Chondrocyte (in vitro differentiated cells): ENCODE data around the gene MPZL1. TPM values are rescaled to one million over a fixed set of nuclear protein-coding genes. Genes with fewer than 3 reads are reported as not detected.

ENCODE experiments used
- DNase-seq: peaks from one replicate; pipeline ENCODE4 v3.0.0; 2021; ENCODE audit warnings: mixed read lengths, low spot score
- H3K27ac Mint-ChIP-seq: one replicate; pipeline ENCODE4 v1.8.0; 2021; ENCODE audit warnings: mild to moderate bottlenecking, moderate library complexity, mixed read lengths; ENCODE audit not compliant: unreplicated experiment
- H3K27me3 Mint-ChIP-seq: 2 replicates; pipeline ENCODE4 v1.8.0; 2021; ENCODE audit warnings: low read depth, mixed read lengths
- H3K36me3 Mint-ChIP-seq: 2 replicates; pipeline ENCODE4 v1.8.0; 2021; ENCODE audit warnings: low read depth, mixed read lengths
- H3K4me1 Mint-ChIP-seq: 2 replicates; pipeline ENCODE4 v1.8.0; 2021; ENCODE audit warnings: low read depth, mild to moderate bottlenecking, mixed read lengths
- H3K4me3 Mint-ChIP-seq: one replicate; pipeline ENCODE4 v1.8.0; 2021; ENCODE audit warnings: mild to moderate bottlenecking, moderate library complexity, mixed read lengths; ENCODE audit not compliant: unreplicated experiment
- H3K9me3 Mint-ChIP-seq: 2 replicates; pipeline ENCODE4 v1.8.0; 2021; ENCODE audit warnings: low read depth, mixed read lengths
- total RNA-seq: library from RNA; stranded (reverse); gene quantifications from 3 replicates; pipeline ENCODE4 v1.2.1, GENCODE V29; 2021
- TF ChIP-seq, protein P1 (sequence below): fragments of 200-600 bp; sonication (generic); IDR thresholded peaks from 2 replicates; pipeline ENCODE4 v1.5.0; 2021; ENCODE audit warnings: antibody characterized with exemption, mild to moderate bottlenecking, moderate library complexity

MPZL1 gene
- total RNA-seq, 1 donor from 2014 or later: 198 TPM

DNA sequence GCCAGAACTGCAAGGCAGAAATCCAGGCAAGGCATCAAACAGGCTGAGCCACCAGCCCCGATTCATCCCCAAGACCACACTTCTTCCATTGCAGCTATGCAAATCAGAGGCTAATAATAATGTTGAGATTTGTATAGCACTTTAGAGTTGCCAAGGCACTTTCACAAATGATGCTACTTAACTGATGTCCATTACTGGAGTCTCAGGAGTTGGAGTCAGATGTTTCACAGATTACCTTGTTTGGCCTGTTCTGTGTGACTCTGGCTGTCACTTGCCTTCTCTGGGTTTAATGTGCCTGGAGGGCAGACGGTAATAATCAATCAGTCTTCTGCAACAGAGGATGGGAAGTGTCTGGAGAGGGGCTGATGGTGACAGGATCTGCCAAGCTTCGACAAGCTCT is 40.8 kb upstream of the MPZL1 start:
- no peaks in the 10 kb centered on the region for H3K27me3 Mint-ChIP-seq
- no peak overlapping the region for H3K4me3 Mint-ChIP-seq
- H3K36me3 Mint-ChIP-seq: no peaks in the 10 kb centered on the region
- H3K27ac Mint-ChIP-seq: no peak overlapping the region
- no peak for DNase-seq
- H3K9me3 Mint-ChIP-seq: no peaks in the 10 kb centered on the region
- TF ChIP-seq, protein P1, sequence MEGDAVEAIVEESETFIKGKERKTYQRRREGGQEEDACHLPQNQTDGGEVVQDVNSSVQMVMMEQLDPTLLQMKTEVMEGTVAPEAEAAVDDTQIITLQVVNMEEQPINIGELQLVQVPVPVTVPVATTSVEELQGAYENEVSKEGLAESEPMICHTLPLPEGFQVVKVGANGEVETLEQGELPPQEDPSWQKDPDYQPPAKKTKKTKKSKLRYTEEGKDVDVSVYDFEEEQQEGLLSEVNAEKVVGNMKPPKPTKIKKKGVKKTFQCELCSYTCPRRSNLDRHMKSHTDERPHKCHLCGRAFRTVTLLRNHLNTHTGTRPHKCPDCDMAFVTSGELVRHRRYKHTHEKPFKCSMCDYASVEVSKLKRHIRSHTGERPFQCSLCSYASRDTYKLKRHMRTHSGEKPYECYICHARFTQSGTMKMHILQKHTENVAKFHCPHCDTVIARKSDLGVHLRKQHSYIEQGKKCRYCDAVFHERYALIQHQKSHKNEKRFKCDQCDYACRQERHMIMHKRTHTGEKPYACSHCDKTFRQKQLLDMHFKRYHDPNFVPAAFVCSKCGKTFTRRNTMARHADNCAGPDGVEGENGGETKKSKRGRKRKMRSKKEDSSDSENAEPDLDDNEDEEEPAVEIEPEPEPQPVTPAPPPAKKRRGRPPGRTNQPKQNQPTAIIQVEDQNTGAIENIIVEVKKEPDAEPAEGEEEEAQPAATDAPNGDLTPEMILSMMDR: no peak
- H3K4me1 Mint-ChIP-seq: peaks cover 20% of the 10 kb centered on the region

DNA sequence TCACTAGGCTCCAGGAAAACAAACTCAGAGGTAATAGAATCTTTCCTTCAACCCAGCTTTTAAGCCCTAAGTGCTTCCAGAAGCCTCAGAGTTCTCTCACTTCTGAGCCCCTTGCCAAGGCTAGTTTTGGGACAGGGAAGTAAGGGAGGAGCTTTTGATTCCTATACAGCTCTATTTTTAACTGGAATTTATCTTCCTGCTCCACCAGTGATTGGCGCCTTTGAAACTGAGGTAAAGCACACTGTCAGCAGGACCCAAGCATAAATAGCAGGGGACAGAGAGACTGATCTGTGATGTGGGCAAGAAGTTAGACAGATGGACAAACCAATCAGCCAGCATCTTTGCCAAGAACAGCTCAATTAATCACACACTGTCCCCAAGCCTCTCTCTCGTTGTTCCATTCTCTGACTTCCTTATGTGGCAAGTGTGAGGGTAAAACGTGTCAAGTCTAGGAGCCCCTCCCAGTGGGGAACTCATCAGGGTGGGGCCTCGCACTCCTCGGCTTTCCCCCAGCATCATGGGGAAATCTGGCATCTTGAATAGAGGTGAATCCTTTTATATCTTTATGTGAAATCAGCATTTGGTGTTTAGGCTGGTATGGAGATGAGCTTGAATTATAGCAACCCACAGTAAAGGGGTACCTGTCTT is 40.2 kb upstream of the MPZL1 start:
- TF ChIP-seq, protein P1: no peak
- Mint-ChIP-seq H3K27ac (no peak overlapping the region), H3K27me3 (no peaks in the 10 kb centered on the region), H3K9me3 (no peaks in the 10 kb centered on the region), H3K4me3 (no peak overlapping the region), H3K4me1 (peaks cover 20% of the 10 kb centered on the region), H3K36me3 (no peaks in the 10 kb centered on the region)
- DNase-seq: no peak

DNA sequence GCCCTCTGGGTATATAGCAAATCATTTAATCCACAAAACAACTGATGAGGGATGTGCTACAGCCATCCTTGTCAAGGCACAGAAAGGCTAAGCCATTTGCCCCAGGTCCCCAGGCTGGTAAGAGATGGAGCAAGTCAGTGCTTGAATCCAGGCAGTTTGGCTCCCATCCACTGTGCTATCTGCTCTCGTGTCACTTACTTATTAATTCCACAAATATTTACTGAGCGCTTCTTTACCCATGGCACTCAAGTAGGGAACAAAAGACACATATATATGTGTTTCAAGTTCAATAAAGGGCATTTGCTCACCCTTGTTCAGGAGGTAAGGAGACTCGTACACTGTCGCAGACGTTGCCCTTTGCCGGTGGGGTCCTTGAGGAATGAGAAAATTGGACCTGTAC is 38.6 kb upstream of the MPZL1 start:
- H3K9me3 Mint-ChIP-seq: no peaks in the 10 kb centered on the region
- H3K36me3 Mint-ChIP-seq: no peaks in the 10 kb centered on the region
- no peak overlapping the region for H3K4me3 Mint-ChIP-seq
- no peak for DNase-seq
- peaks cover 20% of the 10 kb centered on the region for H3K4me1 Mint-ChIP-seq
- no peak overlapping the region for H3K27ac Mint-ChIP-seq
- TF ChIP-seq, protein P1: no peak
- no peaks in the 10 kb centered on the region for H3K27me3 Mint-ChIP-seq

DNA sequence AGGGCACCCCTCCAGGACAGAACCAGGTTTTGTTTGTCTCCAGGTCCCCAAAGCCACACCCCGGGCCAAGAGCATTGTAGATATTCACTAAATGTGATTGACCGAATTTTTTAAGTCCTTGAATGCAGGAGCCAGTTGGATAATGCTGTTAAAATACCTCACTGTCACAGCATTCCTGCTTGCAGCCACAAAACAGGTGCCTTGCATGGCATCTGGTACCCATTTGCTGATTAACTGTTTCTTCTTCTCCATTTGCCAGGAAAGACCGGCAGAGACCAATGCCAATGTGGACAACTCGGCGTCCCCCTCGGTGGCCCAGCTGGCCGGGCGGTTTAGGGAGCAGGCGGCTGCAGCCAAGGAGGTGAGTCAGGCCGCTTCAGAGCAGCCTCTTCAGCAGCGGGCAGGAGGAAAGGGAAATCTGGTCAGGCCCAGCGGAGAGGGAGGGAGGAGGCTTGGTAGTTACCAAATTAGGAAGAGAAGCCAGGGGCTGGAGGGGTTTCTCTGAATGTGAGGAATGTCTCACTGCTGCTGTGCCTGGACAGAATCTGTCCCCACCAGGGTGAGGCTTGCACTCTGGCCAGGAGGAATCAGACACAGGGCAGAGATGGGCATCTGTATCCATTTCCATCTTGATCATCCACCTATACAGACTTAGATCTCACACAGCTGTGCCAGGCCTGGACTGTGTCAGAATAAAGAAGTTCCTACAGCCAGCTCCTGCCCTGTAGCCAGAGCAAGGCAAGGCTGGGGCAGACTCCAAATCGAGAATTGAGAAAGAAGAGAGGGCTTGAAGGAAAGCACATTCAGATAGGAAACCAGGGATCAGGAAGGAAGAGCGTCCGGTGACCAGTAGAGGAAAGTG is 37.9 kb upstream of the MPZL1 start:
- Mint-ChIP-seq H3K4me3 (no peak overlapping the region), H3K9me3 (no peaks in the 10 kb centered on the region), H3K4me1 (peaks cover 20% of the 10 kb centered on the region), H3K27me3 (no peaks in the 10 kb centered on the region), H3K27ac (peak overlapping the region; percentile 55), H3K36me3 (no peaks in the 10 kb centered on the region)
- TF ChIP-seq, protein P1: no peak
- DNase-seq: no peak

DNA sequence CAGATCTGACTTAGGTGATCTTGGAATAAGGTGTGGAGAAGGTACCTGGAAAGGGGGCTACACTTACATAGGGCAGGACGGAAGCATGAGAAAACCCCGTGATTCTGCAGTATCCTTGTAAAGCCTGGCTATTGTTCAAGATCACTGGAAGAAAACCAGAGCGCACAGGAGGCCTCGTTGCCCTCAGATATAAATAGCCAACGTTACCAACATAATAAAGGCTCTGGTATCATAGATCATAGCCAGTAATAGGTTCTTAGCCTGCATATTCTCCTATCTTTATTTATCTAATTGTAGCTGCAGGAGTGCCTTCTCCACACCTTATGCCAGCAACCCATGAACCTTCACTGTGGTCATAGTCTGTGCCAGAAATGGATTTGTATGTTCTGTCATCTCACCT is 35.9 kb upstream of the MPZL1 start:
- H3K9me3 Mint-ChIP-seq: no peaks in the 10 kb centered on the region
- H3K4me1 Mint-ChIP-seq: peaks cover 20% of the 10 kb centered on the region
- DNase-seq: no peak

More for the DNA sequence above, 35.9 kb upstream of the MPZL1 start:
- Mint-ChIP-seq H3K36me3 (no peaks in the 10 kb centered on the region), H3K27ac (no peak overlapping the region), H3K27me3 (no peaks in the 10 kb centered on the region), H3K4me3 (no peak overlapping the region)
- TF ChIP-seq, protein P1: no peak
